H9 (cell line): ENCODE data around the gene FYN. TPM values are rescaled to one million over a fixed set of nuclear protein-coding genes. Genes with fewer than 3 reads are reported as not detected.

Source experiments
- DNase-seq: peaks from one replicate; pipeline ENCODE4 v3.0.0-alpha.2; 2017
- H2AFZ ChIP-seq: one replicate; pipeline ENCODE4 v1.6.1; 2013; ENCODE audit warnings: mild to moderate bottlenecking, low read length, control low read depth, moderate library complexity
- H2AK5ac ChIP-seq: 2 replicates; pipeline ENCODE4 v1.6.1; 2013; ENCODE audit warnings: low read length, control low read depth, mixed read lengths; ENCODE audit not compliant: insufficient read length
- H2BK120ac ChIP-seq: one replicate; pipeline ENCODE4 v1.6.1; 2013; ENCODE audit warnings: low read depth, mild to moderate bottlenecking, low read length, control low read depth, inconsistent platforms; ENCODE audit not compliant: poor library complexity, severe bottlenecking
- H2BK12ac ChIP-seq: 2 replicates; pipeline ENCODE4 v1.6.1; 2013; ENCODE audit warnings: low read length, control low read depth, mixed read lengths, low read depth; ENCODE audit not compliant: insufficient read length
- H2BK15ac ChIP-seq: 2 replicates; pipeline ENCODE4 v1.6.1; 2013; ENCODE audit warnings: low read depth, low read length, control low read depth
- H2BK20ac ChIP-seq: one replicate; pipeline ENCODE4 v1.6.1; 2013; ENCODE audit warnings: low read depth, mild to moderate bottlenecking, low read length, control low read depth, inconsistent platforms; ENCODE audit not compliant: poor library complexity, severe bottlenecking
- H2BK5ac ChIP-seq: 2 replicates; pipeline ENCODE4 v1.6.1; 2013; ENCODE audit warnings: low read length, control low read depth, mixed read lengths; ENCODE audit not compliant: insufficient read length
- H3K14ac ChIP-seq: 2 replicates; pipeline ENCODE4 v1.6.1; 2013; ENCODE audit warnings: low read length, control low read depth; ENCODE audit not compliant: insufficient read depth
- H3K18ac ChIP-seq: 2 replicates; pipeline ENCODE4 v1.6.1; 2013; ENCODE audit warnings: low read depth, mild to moderate bottlenecking, mixed read lengths, low read length, control low read depth; ENCODE audit not compliant: insufficient read length
- H3K23ac ChIP-seq: 2 replicates; pipeline ENCODE4 v1.6.1; 2013; ENCODE audit warnings: low read length, control low read depth, mixed read lengths, low read depth; ENCODE audit not compliant: insufficient read length
- H3K23me2 ChIP-seq: 2 replicates; pipeline ENCODE4 v1.6.1; 2013; ENCODE audit warnings: low read depth, mild to moderate bottlenecking, mixed read lengths, low read length, control low read depth; ENCODE audit not compliant: insufficient read length, poor library complexity, severe bottlenecking
- H3K27ac ChIP-seq: 2 replicates; pipeline ENCODE4 v1.5.1; 2013; ENCODE audit warnings: low read length, control low read depth, mixed read lengths, low read depth; ENCODE audit not compliant: insufficient read length
- H3K27me3 ChIP-seq: 2 replicates; pipeline ENCODE4 v1.6.1; 2013; ENCODE audit warnings: low read length, control low read depth, inconsistent platforms; ENCODE audit not compliant: insufficient read depth
- H3K4ac ChIP-seq: 2 replicates; pipeline ENCODE4 v1.6.1; 2013; ENCODE audit warnings: low read depth, mild to moderate bottlenecking, control low read depth, inconsistent platforms, low read length, moderate library complexity
- H3K4me1 ChIP-seq: 2 replicates; pipeline ENCODE4 v1.6.1; 2013; ENCODE audit warnings: low read length, control low read depth, inconsistent platforms; ENCODE audit not compliant: insufficient read depth
- H3K4me2 ChIP-seq: 2 replicates; pipeline ENCODE4 v1.6.1; 2013; ENCODE audit warnings: low read length, control low read depth, mixed read lengths; ENCODE audit not compliant: insufficient read length, insufficient read depth
- H3K56ac ChIP-seq: 2 replicates; pipeline ENCODE4 v1.6.1; 2013; ENCODE audit warnings: low read depth, mild to moderate bottlenecking, mixed read lengths, low read length, control low read depth; ENCODE audit not compliant: insufficient read length
- H3K79me1 ChIP-seq: 2 replicates; pipeline ENCODE4 v1.6.1; 2013; ENCODE audit warnings: low read depth, mild to moderate bottlenecking, moderate library complexity, low read length, control low read depth, inconsistent platforms; ENCODE audit not compliant: insufficient read depth, poor library complexity, severe bottlenecking
- H3K79me2 ChIP-seq: 2 replicates; pipeline ENCODE4 v1.6.1; 2013; ENCODE audit warnings: low read length, control low read depth, inconsistent platforms; ENCODE audit not compliant: insufficient read depth
- H3K9ac ChIP-seq: 2 replicates; pipeline ENCODE4 v1.6.1; 2013; ENCODE audit warnings: low read length, control low read depth, mixed read lengths; ENCODE audit not compliant: insufficient read length; ENCODE audit errors: extremely low read depth
- H3K9me3 ChIP-seq: one replicate; pipeline ENCODE4 v1.6.1; 2013; ENCODE audit warnings: low read depth, low read length, inconsistent platforms; ENCODE audit not compliant: control insufficient read depth
- H3T11ph ChIP-seq: one replicate; pipeline ENCODE4 v1.6.1; 2013; ENCODE audit warnings: mild to moderate bottlenecking, low read length, control low read depth, inconsistent platforms
- H4K20me1 ChIP-seq: one replicate; pipeline ENCODE4 v1.6.1; 2013; ENCODE audit not compliant: control insufficient read depth, insufficient read length, insufficient read depth
- H4K5ac ChIP-seq: 2 replicates; pipeline ENCODE4 v1.6.1; 2013; ENCODE audit warnings: low read depth, mild to moderate bottlenecking, mixed read lengths, low read length, control low read depth; ENCODE audit not compliant: insufficient read length
- H4K8ac ChIP-seq: replicated peaks from 2 replicates; pipeline ENCODE4 v1.6.1; 2013; ENCODE audit warnings: low read length, control low read depth, mixed read lengths, low read depth; ENCODE audit not compliant: insufficient read length
- H4K91ac ChIP-seq: 2 replicates; pipeline ENCODE4 v1.6.1; 2013; ENCODE audit warnings: low read depth, mild to moderate bottlenecking, moderate library complexity, mixed read lengths, low read length, control low read depth; ENCODE audit not compliant: insufficient read length
- H3K27ac Mint-ChIP-seq, 3 experiments: 2 replicates in 2 of 3; 3 replicates in 1 of 3; pipeline ENCODE4 v1.8.0; 2020 to 2021; ENCODE audit warnings: mixed read lengths in 3 of 3, mild to moderate bottlenecking in 1 of 3, moderate library complexity in 1 of 3
- H3K27me3 Mint-ChIP-seq: 2 replicates; pipeline ENCODE4 v1.8.0; 2021; ENCODE audit warnings: low read depth, mild to moderate bottlenecking, moderate library complexity, mixed read lengths
- H3K36me3 Mint-ChIP-seq, 3 experiments: 2 replicates in 2 of 3; 3 replicates in 1 of 3; pipeline ENCODE4 v1.8.0; 2020 to 2021; ENCODE audit warnings: low read depth in 3 of 3, mixed read lengths in 3 of 3; ENCODE audit not compliant: insufficient read depth in 1 of 3
- H3K4me1 Mint-ChIP-seq, 2 experiments: 2 replicates each; pipeline ENCODE4 v1.8.0; 2020; ENCODE audit warnings: mixed read lengths in 2 of 2
- H3K4me3 Mint-ChIP-seq, 2 experiments: 2 replicates in 1 of 2; 3 replicates in 1 of 2; pipeline ENCODE4 v1.8.0; 2020 to 2021; ENCODE audit warnings: mild to moderate bottlenecking in 2 of 2, mixed read lengths in 2 of 2, moderate library complexity in 1 of 2
- H3K9me3 Mint-ChIP-seq, 2 experiments: 2 replicates in 1 of 2; 3 replicates in 1 of 2; pipeline ENCODE4 v1.8.0; 2020; ENCODE audit warnings: mild to moderate bottlenecking in 2 of 2, mixed read lengths in 2 of 2, moderate library complexity in 1 of 2
- WGBS: extraction: QIAGEN DNeasy Blood & Tissue Kit; methylation state at CpG from one replicate; pipeline ENCODE4 v1.1.7; 2013; ENCODE audit warnings: missing lambda C conversion rate, low lambda C conversion rate, mixed read lengths; ENCODE audit not compliant: insufficient read length; ENCODE audit errors: extremely low coverage; 5-methylcytosine and 5-hydroxymethylcytosine counted together
- total RNA-seq: library from RNA; stranded (reverse); gene quantifications from 2 replicates; pipeline ENCODE4 v1.2.1, GENCODE V29; 2021
- TF ChIP-seq, protein P1 (sequence below): fragments of 200-600 bp; sonication (generic); conservative IDR thresholded peaks from 3 replicates; pipeline ENCODE4 v1.8.0; 2021; ENCODE audit warnings: antibody characterized with exemption, mild to moderate bottlenecking

FYN gene
- total RNA-seq, 1 experiment from 2014 or later, result 64.8 TPM

DNA sequence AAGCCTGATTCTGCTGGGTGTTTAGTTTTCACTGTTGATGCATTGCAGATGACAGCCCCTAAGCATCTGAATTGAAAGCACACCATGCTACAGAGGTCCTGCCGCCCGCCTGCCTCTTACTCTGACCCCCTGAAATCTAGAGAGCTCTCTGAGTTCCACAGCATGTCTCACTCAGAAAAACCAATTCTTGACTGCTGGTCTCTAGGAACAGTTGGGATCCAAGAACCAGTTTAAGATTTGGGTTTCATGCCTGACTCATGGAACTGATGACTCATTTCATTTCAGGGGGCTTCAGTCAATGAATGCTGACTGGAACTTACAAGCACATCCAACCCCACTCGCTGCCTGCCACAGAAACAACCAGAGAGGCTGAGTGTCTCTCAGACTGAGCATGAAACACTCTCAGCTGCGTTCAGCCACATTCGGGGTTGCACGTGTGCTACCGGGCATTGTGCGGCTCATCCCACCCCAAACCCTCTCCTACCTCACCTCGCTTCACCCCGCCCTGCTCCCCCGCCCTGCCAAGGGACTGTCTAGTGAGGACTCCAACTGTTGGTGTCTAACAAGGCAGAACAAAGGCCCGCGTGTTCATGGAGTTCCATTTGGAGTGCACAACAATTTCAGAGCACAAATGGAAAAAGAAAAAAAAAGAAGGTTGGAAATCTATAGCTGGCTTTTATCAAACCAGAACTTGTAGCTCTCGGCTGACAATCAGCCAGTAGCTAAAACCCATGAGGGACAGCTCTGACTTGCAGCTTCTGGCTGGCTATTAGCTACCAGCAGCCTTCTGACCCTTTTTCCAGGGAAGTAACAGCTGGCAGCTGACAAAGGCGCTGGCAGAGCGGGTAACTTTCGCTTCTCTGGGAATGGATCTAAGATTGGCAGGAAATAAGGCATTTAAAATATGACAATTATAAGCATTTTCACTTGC lies 247.5 kb downstream of the FYN start:
- H3K18ac ChIP-seq, result no peak overlapping the region
- H3K4me1 ChIP-seq, result no peaks in the 10 kb centered on the region
- no peak overlapping the region for H3K4me2 ChIP-seq
- H4K91ac ChIP-seq, result no peak overlapping the region
- H3K27ac ChIP-seq, result no peak overlapping the region
- no peak overlapping the region for H2BK120ac ChIP-seq
- H3K79me2 ChIP-seq, result no peaks in the 10 kb centered on the region
- Mint-ChIP-seq H3K9me3 (no peaks in the 10 kb centered on the region), H3K4me3 (no peak overlapping the region), H3K36me3 (no peaks in the 10 kb centered on the region), H3K4me1 (peaks cover 9 to 22% of the 10 kb centered on the region in 2 experiments), H3K27me3 (peaks cover 6% of the 10 kb centered on the region), H3K27ac (no peak overlapping the region)
- H3K79me1 ChIP-seq, result no peaks in the 10 kb centered on the region
- H3K9me3 ChIP-seq, result no peaks in the 10 kb centered on the region
- H4K5ac ChIP-seq, result no peak overlapping the region
- H3K56ac ChIP-seq, result no peak overlapping the region
- H3K14ac ChIP-seq, result no peak overlapping the region
- no peak overlapping the region for H2AK5ac ChIP-seq
- H3K23me2 ChIP-seq, result no peaks in the 10 kb centered on the region
- H3K9ac ChIP-seq, result no peak overlapping the region
- H2BK15ac ChIP-seq, result no peak overlapping the region
- H3T11ph ChIP-seq, result no peak overlapping the region
- WGBS, result no CpG with 5 or more reads among the region's 17 CpGs
- no peak overlapping the region for H2BK5ac ChIP-seq
- no peak overlapping the region for H4K8ac ChIP-seq
- no peaks in the 10 kb centered on the region for H4K20me1 ChIP-seq
- H3K27me3 ChIP-seq, result no peaks in the 10 kb centered on the region
- H3K23ac ChIP-seq, result no peak overlapping the region
- H2AFZ ChIP-seq, result no peak overlapping the region
- H2BK12ac ChIP-seq, result no peak overlapping the region
- H3K4ac ChIP-seq, result no peak overlapping the region
- TF ChIP-seq, protein P1, sequence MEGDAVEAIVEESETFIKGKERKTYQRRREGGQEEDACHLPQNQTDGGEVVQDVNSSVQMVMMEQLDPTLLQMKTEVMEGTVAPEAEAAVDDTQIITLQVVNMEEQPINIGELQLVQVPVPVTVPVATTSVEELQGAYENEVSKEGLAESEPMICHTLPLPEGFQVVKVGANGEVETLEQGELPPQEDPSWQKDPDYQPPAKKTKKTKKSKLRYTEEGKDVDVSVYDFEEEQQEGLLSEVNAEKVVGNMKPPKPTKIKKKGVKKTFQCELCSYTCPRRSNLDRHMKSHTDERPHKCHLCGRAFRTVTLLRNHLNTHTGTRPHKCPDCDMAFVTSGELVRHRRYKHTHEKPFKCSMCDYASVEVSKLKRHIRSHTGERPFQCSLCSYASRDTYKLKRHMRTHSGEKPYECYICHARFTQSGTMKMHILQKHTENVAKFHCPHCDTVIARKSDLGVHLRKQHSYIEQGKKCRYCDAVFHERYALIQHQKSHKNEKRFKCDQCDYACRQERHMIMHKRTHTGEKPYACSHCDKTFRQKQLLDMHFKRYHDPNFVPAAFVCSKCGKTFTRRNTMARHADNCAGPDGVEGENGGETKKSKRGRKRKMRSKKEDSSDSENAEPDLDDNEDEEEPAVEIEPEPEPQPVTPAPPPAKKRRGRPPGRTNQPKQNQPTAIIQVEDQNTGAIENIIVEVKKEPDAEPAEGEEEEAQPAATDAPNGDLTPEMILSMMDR, result no peak
- no peak for DNase-seq
- H2BK20ac ChIP-seq, result no peak overlapping the region
